ENCODE measurements around the gene MS4A4A.

GRCh38 chr11:60230681-60231080 is 49.8 kb upstream of the MS4A4A start:
- TF ChIP-seq EZH2 (IDR thresholded peaks at IDR 0.05; ENCODE audit: borderline replicate concordance, low read depth, low read length, severe bottlenecking), result no peak
- TF ChIP-seq CTCF (IDR thresholded peaks at IDR 0.05; ENCODE audit: borderline replicate concordance, extremely low read depth, low read length, poor library complexity, severe bottlenecking), result no peak
